Measurements from ENCODE around the gene PDLIM5. TPM values are rescaled to one million over a fixed set of nuclear protein-coding genes. Genes with fewer than 3 reads are reported as not detected.

The PDLIM5 gene
- total RNA-seq, 2 donors from 2014 or later: 115 to 228 TPM

DNA sequence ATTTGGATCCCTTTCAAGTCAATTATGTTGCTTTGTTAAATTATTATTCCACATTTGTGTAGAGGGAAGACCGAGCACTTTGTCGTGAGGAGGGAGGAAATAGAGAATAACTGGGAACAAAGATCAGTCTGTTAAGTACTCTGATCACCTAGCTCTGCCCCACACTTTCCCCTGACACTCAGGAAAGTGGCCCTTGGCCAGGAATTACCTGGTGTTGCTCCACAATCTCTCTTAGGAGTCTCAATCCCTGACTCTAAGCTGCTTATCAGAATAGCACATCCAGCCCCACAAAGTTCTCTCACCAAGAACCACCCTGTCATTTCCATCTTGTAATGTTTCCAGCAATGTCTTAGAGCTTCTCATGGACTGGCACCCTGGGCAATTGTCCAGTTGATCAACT, 222.2 kb downstream of the PDLIM5 start:
- no peaks in the 10 kb centered on the region for H3K9me3 ChIP-seq
- peak overlapping the region; percentile 72 to 92 for H3K27ac ChIP-seq
- peaks cover 3% of the 10 kb centered on the region for H3K4me1 ChIP-seq (replicated peaks)
- no peak for TF ChIP-seq POLR2AphosphoS5 (IDR thresholded peaks at IDR 0.05)
- TF ChIP-seq POLR2A (IDR thresholded peaks at IDR 0.05): no peak
- TF ChIP-seq, protein P1, sequence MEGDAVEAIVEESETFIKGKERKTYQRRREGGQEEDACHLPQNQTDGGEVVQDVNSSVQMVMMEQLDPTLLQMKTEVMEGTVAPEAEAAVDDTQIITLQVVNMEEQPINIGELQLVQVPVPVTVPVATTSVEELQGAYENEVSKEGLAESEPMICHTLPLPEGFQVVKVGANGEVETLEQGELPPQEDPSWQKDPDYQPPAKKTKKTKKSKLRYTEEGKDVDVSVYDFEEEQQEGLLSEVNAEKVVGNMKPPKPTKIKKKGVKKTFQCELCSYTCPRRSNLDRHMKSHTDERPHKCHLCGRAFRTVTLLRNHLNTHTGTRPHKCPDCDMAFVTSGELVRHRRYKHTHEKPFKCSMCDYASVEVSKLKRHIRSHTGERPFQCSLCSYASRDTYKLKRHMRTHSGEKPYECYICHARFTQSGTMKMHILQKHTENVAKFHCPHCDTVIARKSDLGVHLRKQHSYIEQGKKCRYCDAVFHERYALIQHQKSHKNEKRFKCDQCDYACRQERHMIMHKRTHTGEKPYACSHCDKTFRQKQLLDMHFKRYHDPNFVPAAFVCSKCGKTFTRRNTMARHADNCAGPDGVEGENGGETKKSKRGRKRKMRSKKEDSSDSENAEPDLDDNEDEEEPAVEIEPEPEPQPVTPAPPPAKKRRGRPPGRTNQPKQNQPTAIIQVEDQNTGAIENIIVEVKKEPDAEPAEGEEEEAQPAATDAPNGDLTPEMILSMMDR (IDR thresholded peaks at IDR 0.05): no peak
- H3K36me3 ChIP-seq: no peaks in the 10 kb centered on the region
- no peaks in the 10 kb centered on the region for H3K27me3 ChIP-seq (replicated peaks; ENCODE audit: insufficient read depth)
- 72% methylated on average over 2 of the region's 2 CpGs for WGBS
- intact Hi-C loops (cut with DNase I): no loop called here
- H3K4me3 ChIP-seq: no peak overlapping the region
- DNase-seq (ENCODE audit: low spot score): no peak

DNA sequence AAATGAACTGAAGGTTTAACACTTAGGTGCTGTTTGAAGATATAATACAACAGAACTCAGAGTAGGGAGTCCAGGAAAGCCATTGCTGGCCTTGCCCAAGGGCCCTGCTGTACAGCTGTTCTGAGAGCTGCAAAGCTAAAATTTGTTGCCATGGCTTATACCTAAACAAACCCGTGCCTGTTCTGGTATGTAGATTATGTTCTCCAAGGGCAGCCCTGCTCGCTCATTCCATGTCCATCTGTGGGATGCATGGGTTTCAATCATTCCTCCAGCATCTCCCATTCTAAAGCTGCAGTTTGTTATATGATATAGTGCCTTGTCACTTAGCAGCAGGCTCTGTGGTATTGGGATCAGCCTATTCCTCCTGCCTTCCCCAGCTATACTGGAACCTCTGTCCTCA, 225.2 kb downstream of the PDLIM5 start:
- Histone ChIP-seq H3K4me3 (no peak overlapping the region), H3K9me3 (no peaks in the 10 kb centered on the region), H3K27me3 (replicated peaks; ENCODE audit: insufficient read depth) (no peaks in the 10 kb centered on the region), H3K36me3 (no peaks in the 10 kb centered on the region), H3K4me1 (replicated peaks) (peaks cover 6% of the 10 kb centered on the region), H3K27ac (peak overlapping the region; percentile 90 to 92)
- intact Hi-C loops (cut with DNase I): no loop called here
- no peak for DNase-seq (ENCODE audit: low spot score)
- 51% methylated on average over 2 of the region's 2 CpGs for WGBS
- TF ChIP-seq POLR2A (IDR thresholded peaks at IDR 0.05) (no peak), POLR2AphosphoS5 (IDR thresholded peaks at IDR 0.05) (peak; percentile 32)

DNA sequence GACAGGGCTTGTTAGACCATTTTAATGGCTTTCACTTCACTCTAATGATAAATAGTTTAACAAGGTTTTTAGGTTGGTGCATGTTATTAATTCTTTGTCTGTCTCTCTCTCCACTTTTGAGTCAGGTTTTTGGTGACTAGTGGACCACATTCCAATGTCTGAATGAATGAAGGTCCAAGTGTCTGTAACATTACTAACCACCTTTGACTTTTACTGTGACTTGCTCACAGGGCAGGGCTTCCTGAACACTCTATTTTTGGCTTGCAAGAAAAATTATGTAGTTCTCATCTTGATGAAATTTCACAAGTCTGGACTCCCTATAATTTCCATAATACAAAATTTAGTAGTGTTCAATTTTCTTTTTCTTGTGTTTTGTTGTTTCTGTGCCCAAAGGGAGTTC, 227.2 kb downstream of the PDLIM5 start:
- intact Hi-C loops (cut with DNase I): no loop called here
- H3K36me3 ChIP-seq: no peaks in the 10 kb centered on the region
- peak overlapping the region; percentile 90 to 92 for H3K27ac ChIP-seq
- H3K4me3 ChIP-seq: no peak overlapping the region
- H3K27me3 ChIP-seq (replicated peaks; ENCODE audit: insufficient read depth): no peaks in the 10 kb centered on the region
- DNase-seq (ENCODE audit: low spot score): no peak
- H3K9me3 ChIP-seq: no peaks in the 10 kb centered on the region
- peaks cover 6% of the 10 kb centered on the region for H3K4me1 ChIP-seq (replicated peaks)
- TF ChIP-seq POLR2A (IDR thresholded peaks at IDR 0.05): no peak
- TF ChIP-seq POLR2AphosphoS5 (IDR thresholded peaks at IDR 0.05): no peak
- TF ChIP-seq, protein P1 (IDR thresholded peaks at IDR 0.05): no peak

DNA sequence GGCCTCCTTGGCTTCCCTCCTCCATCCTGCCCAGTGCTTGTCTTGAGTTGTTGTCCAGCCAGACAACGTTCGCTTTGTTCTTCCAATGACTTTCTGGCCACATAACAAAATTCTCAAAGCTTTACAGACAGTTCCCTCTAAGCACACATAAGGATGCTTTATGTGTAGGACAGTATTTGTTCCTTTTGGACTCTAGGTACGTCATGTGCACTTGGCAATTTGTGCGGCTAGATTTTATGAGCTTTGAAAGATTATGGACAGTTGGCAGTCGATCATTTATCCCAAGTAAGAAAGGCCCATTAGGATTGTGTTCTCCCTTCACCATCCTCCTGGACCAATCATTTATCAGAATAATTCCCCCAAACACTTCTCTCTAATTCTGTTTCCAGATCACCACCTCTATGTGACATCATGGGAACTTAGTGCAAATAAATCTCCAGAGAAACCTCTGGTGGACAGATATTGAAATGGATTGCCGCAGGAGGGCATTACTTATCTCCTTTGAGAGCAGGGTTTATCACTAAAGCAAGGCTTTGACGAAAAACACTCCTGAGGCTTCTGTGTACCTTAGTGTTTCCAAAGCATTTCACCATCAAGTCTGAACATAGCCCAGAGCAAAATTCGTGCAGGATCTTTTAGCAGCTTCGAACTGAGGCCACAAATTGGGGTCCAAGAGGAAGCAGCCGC, 228.6 kb downstream of the PDLIM5 start:
- H3K27me3 ChIP-seq (replicated peaks; ENCODE audit: insufficient read depth): no peaks in the 10 kb centered on the region
- H3K9me3 ChIP-seq: no peaks in the 10 kb centered on the region
- intact Hi-C loops (cut with DNase I): no loop called here
- H3K4me1 ChIP-seq (replicated peaks): peaks cover 6% of the 10 kb centered on the region
- 49% methylated on average over 10 of the region's 10 CpGs for WGBS
- H3K4me3 ChIP-seq: no peak overlapping the region
- no peaks in the 10 kb centered on the region for H3K36me3 ChIP-seq
- TF ChIP-seq POLR2A (IDR thresholded peaks at IDR 0.05) (no peak), POLR2AphosphoS5 (IDR thresholded peaks at IDR 0.05) (peak; percentile 96)
- TF ChIP-seq, protein P1 (IDR thresholded peaks at IDR 0.05): peak in 2 of 4 experiments; percentile 1 to 67
- peak; percentile 80 for DNase-seq (ENCODE audit: low spot score)
- H3K27ac ChIP-seq: peak overlapping the region; percentile 90 to 92

DNA sequence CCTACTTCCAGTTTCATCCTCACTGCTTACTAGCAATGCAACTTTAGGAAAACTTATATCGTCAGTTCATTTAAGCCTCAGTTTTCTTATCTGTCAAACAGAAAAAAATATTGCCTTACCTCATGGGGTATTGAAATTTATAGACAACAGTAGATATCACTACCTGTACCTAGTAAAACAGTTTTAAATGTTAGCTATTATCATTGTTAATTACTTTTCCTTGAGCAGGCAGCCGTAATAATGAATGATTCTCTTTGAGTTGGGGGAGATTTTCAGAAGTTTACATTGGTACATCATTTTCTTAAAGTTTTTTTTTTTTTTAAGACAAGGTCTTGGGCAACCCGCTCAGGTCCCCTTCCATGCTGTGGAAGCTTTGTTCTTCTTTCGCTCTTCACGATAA, 234.3 kb downstream of the PDLIM5 start:
- intact Hi-C loops (cut with DNase I): no loop called here
- TF ChIP-seq POLR2AphosphoS5 (IDR thresholded peaks at IDR 0.05): peak; percentile 70
- no peak for TF ChIP-seq POLR2A (IDR thresholded peaks at IDR 0.05)
- H3K27me3 ChIP-seq (replicated peaks; ENCODE audit: insufficient read depth): no peaks in the 10 kb centered on the region
- no peak for DNase-seq (ENCODE audit: low spot score)
- peaks cover 1% of the 10 kb centered on the region for H3K4me1 ChIP-seq (replicated peaks)
- 70% methylated on average over 5 of the region's 5 CpGs for WGBS
- no peaks in the 10 kb centered on the region for H3K9me3 ChIP-seq
- no peak overlapping the region for H3K4me3 ChIP-seq
- no peaks in the 10 kb centered on the region for H3K36me3 ChIP-seq
- peak overlapping the region; percentile 79 to 92 for H3K27ac ChIP-seq

Data from prostate gland (tissue), 2 donors.